Calu3 (cell line): ENCODE results near the gene CRB2. TPM values are rescaled to one million over a fixed set of nuclear protein-coding genes. Genes with fewer than 3 reads are reported as not detected.

Source experiments
- BruUV-seq: library from RNA; stranded (reverse); fragments of 400-500 nt; replicated peaks from 2 replicates; lab custom pipeline; 2021; lab: Mats Ljungman, UMichigan
- CTCF ChIA-PET: fragments of 300-600 bp; sonication (Branson Sonifier 250); formaldehyde crosslinking; loops from one replicate; lab custom pipeline; 2022; ENCODE audit warnings: antibody characterized with exemption; lab: Charles Lee
- DNase-seq: peaks from one replicate; pipeline ENCODE4 v3.0.0; 2022
- H3K27ac Mint-ChIP-seq: one replicate; pipeline ENCODE4 v1.8.0; 2022; ENCODE audit warnings: mixed read lengths; ENCODE audit not compliant: unreplicated experiment
- H3K27me3 Mint-ChIP-seq: one replicate; pipeline ENCODE4 v1.8.0; 2022; ENCODE audit warnings: mixed read lengths; ENCODE audit not compliant: unreplicated experiment
- H3K36me3 Mint-ChIP-seq: one replicate; pipeline ENCODE4 v1.8.0; 2022; ENCODE audit warnings: mild to moderate bottlenecking, moderate library complexity, mixed read lengths; ENCODE audit not compliant: insufficient read depth, unreplicated experiment
- H3K4me1 Mint-ChIP-seq: one replicate; pipeline ENCODE4 v1.8.0; 2022; ENCODE audit warnings: mild to moderate bottlenecking, low read depth, mixed read lengths; ENCODE audit not compliant: unreplicated experiment
- H3K4me3 Mint-ChIP-seq: one replicate; pipeline ENCODE4 v1.8.0; 2022; ENCODE audit warnings: mild to moderate bottlenecking, low read depth, moderate library complexity, mixed read lengths; ENCODE audit not compliant: unreplicated experiment
- H3K9me3 Mint-ChIP-seq: one replicate; pipeline ENCODE4 v1.8.0; 2022; ENCODE audit warnings: low read depth, mixed read lengths; ENCODE audit not compliant: unreplicated experiment
- CTCF ChIP-seq: fragments of 200-600 bp; IDR thresholded peaks from one replicate; pipeline ENCODE4 v1.8.0; 2022; ENCODE audit warnings: antibody characterized with exemption; ENCODE audit not compliant: unreplicated experiment
- intact Hi-C: fragments of 100-400 bp; cut with micrococcal nuclease; formaldehyde crosslinking; loops from one replicate; pipeline ENCODE4 v1.10.0; 2022; ENCODE audit not compliant: unreplicated experiment
- total RNA-seq: library from RNA; stranded (reverse); gene quantifications from 2 replicates; pipeline ENCODE4 v1.2.3, GENCODE V29; 2022

Gene CRB2
- total RNA-seq, 1 experiment from 2014 or later = not detected

GRCh38 chr9:123361731-123362510 lies 5.9 kb downstream of the CRB2 start:
- no peak overlapping the region for H3K4me3 Mint-ChIP-seq
- no peaks in the 10 kb centered on the region for H3K9me3 Mint-ChIP-seq
- intact Hi-C loops = no loop called here
- H3K36me3 Mint-ChIP-seq = no peaks in the 10 kb centered on the region
- DNase-seq = no peak
- CTCF ChIA-PET = no interaction called here
- BruUV-seq = no TSS peak
- TF ChIP-seq CTCF = no peak
- no peak overlapping the region for H3K27ac Mint-ChIP-seq
- H3K4me1 Mint-ChIP-seq = no peaks in the 10 kb centered on the region
- H3K27me3 Mint-ChIP-seq = peaks cover 42% of the 10 kb centered on the region

GRCh38 chr9:123362856-123363255 lies 6.9 kb downstream of the CRB2 start:
- BruUV-seq = no TSS peak
- H3K9me3 Mint-ChIP-seq = no peaks in the 10 kb centered on the region
- DNase-seq = no peak
- no peak overlapping the region for H3K27ac Mint-ChIP-seq
- H3K27me3 Mint-ChIP-seq = peaks cover 47% of the 10 kb centered on the region
- intact Hi-C loops = no loop called here
- no peak overlapping the region for H3K4me3 Mint-ChIP-seq
- H3K4me1 Mint-ChIP-seq = no peaks in the 10 kb centered on the region
- CTCF ChIA-PET = no interaction called here
- H3K36me3 Mint-ChIP-seq = no peaks in the 10 kb centered on the region
- no peak for TF ChIP-seq CTCF

GRCh38 chr9:123364241-123364824 lies 8.3 kb downstream of the CRB2 start:
- no peak for TF ChIP-seq CTCF
- Mint-ChIP-seq H3K27ac (no peak overlapping the region), H3K4me1 (no peaks in the 10 kb centered on the region), H3K9me3 (no peaks in the 10 kb centered on the region), H3K4me3 (no peak overlapping the region), H3K36me3 (no peaks in the 10 kb centered on the region), H3K27me3 (peaks cover 62% of the 10 kb centered on the region)
- DNase-seq = no peak
- CTCF ChIA-PET = no interaction called here
- intact Hi-C loops = no loop called here
- no TSS peak for BruUV-seq

- intact Hi-C loops = no loop called here
- DNase-seq = no peak
- no peak for TF ChIP-seq CTCF
- H3K4me1 Mint-ChIP-seq = no peaks in the 10 kb centered on the region
- no peak overlapping the region for H3K27ac Mint-ChIP-seq
- H3K9me3 Mint-ChIP-seq = no peaks in the 10 kb centered on the region
- H3K4me3 Mint-ChIP-seq = no peak overlapping the region
- H3K27me3 Mint-ChIP-seq = peaks cover 72% of the 10 kb centered on the region
- no TSS peak for BruUV-seq
- no peaks in the 10 kb centered on the region for H3K36me3 Mint-ChIP-seq
- CTCF ChIA-PET = no interaction called here
These were observed 9.4 kb downstream of the CRB2 start for GRCh38 chr9:123365287-123365880.
